Prostate gland (tissue), 2 donors: Measurements from ENCODE around the gene NHERF2. TPM values are rescaled to one million over a fixed set of nuclear protein-coding genes. Genes with fewer than 3 reads are reported as not detected.

ENCODE experiments used
- DNase-seq: peaks from one replicate; pipeline ENCODE4 v3.0.0-alpha.2; 2019; ENCODE audit warnings: low spot score
- H3K27ac ChIP-seq, 2 donors: fragments of 200-600 bp; sonication (generic); 2 replicates each; pipeline ENCODE4 v1.5.1; 2017 to 2019
- H3K27me3 ChIP-seq: fragments of 200-600 bp; sonication (generic); replicated peaks from 2 replicates; pipeline ENCODE4 v1.5.1; 2019; ENCODE audit not compliant: insufficient read depth
- H3K36me3 ChIP-seq, 2 donors: fragments of 200-600 bp; sonication (generic); 1 replicate in 1 of 2; 2 replicates in 1 of 2; pipeline versions ENCODE4 v1.5.1 to v1.8.1; 2017 to 2019
- H3K4me1 ChIP-seq: fragments of 200-600 bp; sonication (generic); replicated peaks from 2 replicates; pipeline ENCODE4 v1.5.1; 2019
- H3K4me3 ChIP-seq, 2 donors: fragments of 200-600 bp; sonication (generic); 2 replicates each; pipeline ENCODE4 v1.5.1; 2017 to 2019
- H3K9me3 ChIP-seq: fragments of 200-600 bp; sonication (generic); 2 replicates; pipeline ENCODE4 v1.5.1; 2017
- CTCF ChIP-seq, 4 experiments: fragments of 200-600 bp in 2 of 4; fragments of 450-650 bp in 2 of 4; sonication (generic) in 2 of 4; IDR thresholded peaks; 1 replicate in 3 of 4; 2 replicates in 1 of 4; pipeline ENCODE4 v1.5.1; 2016 to 2019; ENCODE audit warnings: antibody characterized with exemption in 4 of 4, mild to moderate bottlenecking in 2 of 4, moderate library complexity in 2 of 4
- POLR2A ChIP-seq: fragments of 450-650 bp; IDR thresholded peaks from one replicate; pipeline ENCODE4 v1.6.1; 2016; ENCODE audit warnings: antibody characterized with exemption, mild to moderate bottlenecking
- POLR2AphosphoS5 ChIP-seq: sonication (generic); formaldehyde crosslinking; IDR thresholded peaks from one replicate; pipeline ENCODE4 v1.6.1; 2017; ENCODE audit warnings: antibody characterized with exemption
- whole genome bisulfite sequencing: methylation state at CpG from one replicate; pipeline ENCODE4 v1.1.5; 2018; 5-methylcytosine and 5-hydroxymethylcytosine counted together
- intact Hi-C: fragments of 100-400 bp; cut with DNase I; formaldehyde crosslinking; loops from one replicate; pipeline ENCODE4 v1.14.2; 2022
- total RNA-seq, 2 donors: library from RNA; depleted of rRNA; stranded (reverse); fragments of >200 nt; gene quantifications; one replicate each; pipeline ENCODE4 v1.1.0, GENCODE V29; 2016

NHERF2 gene
- total RNA-seq, 2 donors from 2014 or later = 118 to 170 TPM

- Histone ChIP-seq H3K36me3 (peaks cover under 1 to 3% of the 10 kb centered on the region in 2 donors), H3K4me1 (no peaks in the 10 kb centered on the region), H3K4me3 (no peak overlapping the region), H3K27me3 (no peaks in the 10 kb centered on the region), H3K27ac (no peak overlapping the region), H3K9me3 (no peaks in the 10 kb centered on the region)
- 96% methylated on average over 10 of the region's 10 CpGs for WGBS
- DNase-seq = no peak
- intact Hi-C loops = no loop called here
- TF ChIP-seq POLR2AphosphoS5 = no peak
- no peak for TF ChIP-seq CTCF (IDR thresholded peaks at IDR 0.05)
- TF ChIP-seq POLR2A = no peak
Observed at GRCh38 chr16:2057438-2057837, 30.7 kb downstream of the NHERF2 start.

- TF ChIP-seq POLR2AphosphoS5 = no peak
- no peak for TF ChIP-seq POLR2A
- TF ChIP-seq CTCF (IDR thresholded peaks at IDR 0.05) = no peak
- Histone ChIP-seq H3K27ac (no peak overlapping the region), H3K4me3 (no peak overlapping the region), H3K9me3 (no peaks in the 10 kb centered on the region), H3K4me1 (no peaks in the 10 kb centered on the region), H3K27me3 (no peaks in the 10 kb centered on the region), H3K36me3 (peaks cover 6 to 12% of the 10 kb centered on the region in 2 donors)
- WGBS = 70% methylated on average over 13 of the region's 13 CpGs
- no peak for DNase-seq
- intact Hi-C loops = no loop called here
Observed at GRCh38 chr16:2058420-2058819, 31.7 kb downstream of the NHERF2 start.

- TF ChIP-seq CTCF (IDR thresholded peaks at IDR 0.05) (no peak), POLR2A (no peak), POLR2AphosphoS5 (no peak)
- Histone ChIP-seq H3K36me3 (peaks cover 6 to 12% of the 10 kb centered on the region in 2 donors), H3K27ac (no peak overlapping the region), H3K4me3 (no peak overlapping the region), H3K27me3 (no peaks in the 10 kb centered on the region), H3K4me1 (no peaks in the 10 kb centered on the region), H3K9me3 (no peaks in the 10 kb centered on the region)
- WGBS = 95% methylated on average over 10 of the region's 10 CpGs
- intact Hi-C loops = no loop called here
- DNase-seq = no peak
Observed at GRCh38 chr16:2058872-2059271, 32.2 kb downstream of the NHERF2 start.

GRCh38 chr16:2060346-2060745 lies 33.6 kb downstream of the NHERF2 start:
- H3K27me3 ChIP-seq = no peaks in the 10 kb centered on the region
- intact Hi-C loops = no loop called here
- H3K4me1 ChIP-seq = no peaks in the 10 kb centered on the region
- peaks cover 6 to 12% of the 10 kb centered on the region in 2 donors for H3K36me3 ChIP-seq
- H3K4me3 ChIP-seq = no peak overlapping the region
- no peak overlapping the region for H3K27ac ChIP-seq
- no peak for DNase-seq
- no peak for TF ChIP-seq POLR2AphosphoS5
- no peak for TF ChIP-seq POLR2A
- no peak for TF ChIP-seq CTCF (IDR thresholded peaks at IDR 0.05)
- H3K9me3 ChIP-seq = no peaks in the 10 kb centered on the region
- 88% methylated on average over 16 of the region's 17 CpGs for WGBS

- H3K27me3 ChIP-seq = no peaks in the 10 kb centered on the region
- no peak for TF ChIP-seq POLR2A
- TF ChIP-seq CTCF (IDR thresholded peaks at IDR 0.05) = no peak
- TF ChIP-seq POLR2AphosphoS5 = no peak
- DNase-seq = no peak
- 89% methylated on average over 18 of the region's 18 CpGs for WGBS
- H3K4me3 ChIP-seq = no peak overlapping the region
- H3K36me3 ChIP-seq = peaks cover 6 to 12% of the 10 kb centered on the region in 2 donors
- no peaks in the 10 kb centered on the region for H3K9me3 ChIP-seq
- intact Hi-C loops = no loop called here
- no peak overlapping the region for H3K27ac ChIP-seq
- no peaks in the 10 kb centered on the region for H3K4me1 ChIP-seq
Observed at GRCh38 chr16:2061023-2061422, 34.3 kb downstream of the NHERF2 start.
